Measurements from ENCODE around the gene PTGIS.

- no peak for TF ChIP-seq CTCF (conservative IDR thresholded peaks at IDR 0.05)
- no peak for TF ChIP-seq ZFX (IDR thresholded peaks at IDR 0.05)
These were observed at the start of gene PTGIS for GRCh38 chr20:49567421-49568277.

All from C4-2B (cell line).